Cardiac septum (tissue), 1 donor: Measurements from ENCODE around the gene HMCN2. TPM values are rescaled to one million over a fixed set of nuclear protein-coding genes. Genes with fewer than 3 reads are reported as not detected.
"Not testable (repeated sequence)": the region's sequence is repeated elsewhere in the genome, so short reads cannot be mapped to it uniquely, and the experiment has no call there.

Source experiments
- DNase-seq: peaks from one replicate; pipeline ENCODE4 v3.0.0-alpha.2; 2020; ENCODE audit warnings: low spot score
- intact Hi-C: fragments of 100-400 bp; cut with DNase I; formaldehyde crosslinking; loops from one replicate; pipeline ENCODE4 v1.14.0; 2022
- total RNA-seq: library from RNA; stranded (reverse); fragmentation: NEBNext Ultra II Directional; extraction: Animal tissue kit (Norgen Biotek cat#: 25700); gene quantifications from one replicate; pipeline ENCODE4 v1.2.1, GENCODE V29; 2021
- donor health status: DM: no; HTN: no; CAD: no.

The HMCN2 gene
- total RNA-seq, 1 donor from 2014 or later, result 5.3 TPM

- no peak for DNase-seq
Measured at GRCh38 chr9:130431536-130432303, 166.2 kb downstream of the HMCN2 start.

DNA sequence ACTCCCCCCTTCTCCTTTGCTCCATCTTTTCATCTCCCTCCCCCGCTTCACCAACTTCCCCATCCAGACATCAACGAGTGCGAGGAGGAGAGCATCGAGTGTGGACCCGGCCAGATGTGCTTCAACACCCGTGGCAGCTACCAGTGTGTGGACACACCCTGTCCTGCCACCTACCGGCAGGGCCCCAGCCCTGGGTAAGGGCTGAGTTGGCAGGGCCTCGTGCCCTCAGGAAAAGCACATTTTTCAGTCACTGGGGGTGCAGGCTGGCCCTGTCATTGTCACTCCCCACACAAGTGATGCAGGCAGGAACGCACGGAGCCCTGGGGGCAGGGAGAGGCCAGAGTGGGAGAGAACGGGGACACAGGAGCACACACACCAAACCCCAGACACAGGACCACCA, 166.8 kb downstream of the HMCN2 start:
- DNase-seq, result no peak
- intact Hi-C loops, result no loop called here

More at GRCh38 chr9:130431536-130432303, 166.2 kb downstream of the HMCN2 start:
- intact Hi-C loops, result no loop called here

GRCh38 chr9:130432796-130433167, 167.2 kb downstream of the HMCN2 start:
- intact Hi-C loops, result no loop called here
- no peak for DNase-seq

DNA sequence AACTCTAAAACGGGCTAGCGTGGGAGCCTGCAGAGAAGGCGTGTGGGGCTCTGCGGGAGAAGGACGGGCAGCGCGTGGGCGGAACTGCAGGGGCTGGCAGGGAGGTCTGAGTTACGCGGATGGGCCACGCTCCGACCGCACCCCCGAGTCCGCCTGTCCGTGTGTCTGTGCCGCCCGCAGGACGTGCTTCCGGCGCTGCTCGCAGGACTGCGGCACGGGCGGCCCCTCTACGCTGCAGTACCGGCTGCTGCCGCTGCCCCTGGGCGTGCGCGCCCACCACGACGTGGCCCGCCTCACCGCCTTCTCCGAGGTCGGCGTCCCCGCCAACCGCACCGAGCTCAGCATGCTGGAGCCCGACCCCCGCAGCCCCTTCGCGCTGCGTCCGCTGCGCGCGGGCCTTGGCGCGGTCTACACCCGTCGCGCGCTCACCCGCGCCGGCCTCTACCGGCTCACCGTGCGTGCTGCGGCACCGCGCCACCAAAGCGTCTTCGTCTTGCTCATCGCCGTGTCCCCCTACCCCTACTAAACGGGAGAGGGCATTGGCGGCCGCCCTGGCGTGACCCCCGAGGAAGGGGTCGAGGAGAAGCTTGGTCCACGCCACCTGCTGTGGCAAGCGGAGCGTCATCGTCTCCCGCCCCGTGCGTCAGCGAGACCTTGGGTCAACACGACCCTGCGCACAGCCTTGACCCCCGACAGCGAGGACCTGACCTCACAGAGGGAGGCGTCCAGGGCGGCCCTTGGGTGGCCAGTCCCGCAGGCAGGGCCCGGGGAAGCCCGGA, 167.8 kb downstream of the HMCN2 start:
- intact Hi-C loops, result no loop called here
- no peak for DNase-seq

GRCh38 chr9:130433947-130434262, 168.3 kb downstream of the HMCN2 start:
- DNase-seq, result no peak
- intact Hi-C loops, result no loop called here

GRCh38 chr9:130434656-130435055, 169.1 kb downstream of the HMCN2 start:
- intact Hi-C loops, DNase-seq: not testable (repeated sequence)

DNA sequence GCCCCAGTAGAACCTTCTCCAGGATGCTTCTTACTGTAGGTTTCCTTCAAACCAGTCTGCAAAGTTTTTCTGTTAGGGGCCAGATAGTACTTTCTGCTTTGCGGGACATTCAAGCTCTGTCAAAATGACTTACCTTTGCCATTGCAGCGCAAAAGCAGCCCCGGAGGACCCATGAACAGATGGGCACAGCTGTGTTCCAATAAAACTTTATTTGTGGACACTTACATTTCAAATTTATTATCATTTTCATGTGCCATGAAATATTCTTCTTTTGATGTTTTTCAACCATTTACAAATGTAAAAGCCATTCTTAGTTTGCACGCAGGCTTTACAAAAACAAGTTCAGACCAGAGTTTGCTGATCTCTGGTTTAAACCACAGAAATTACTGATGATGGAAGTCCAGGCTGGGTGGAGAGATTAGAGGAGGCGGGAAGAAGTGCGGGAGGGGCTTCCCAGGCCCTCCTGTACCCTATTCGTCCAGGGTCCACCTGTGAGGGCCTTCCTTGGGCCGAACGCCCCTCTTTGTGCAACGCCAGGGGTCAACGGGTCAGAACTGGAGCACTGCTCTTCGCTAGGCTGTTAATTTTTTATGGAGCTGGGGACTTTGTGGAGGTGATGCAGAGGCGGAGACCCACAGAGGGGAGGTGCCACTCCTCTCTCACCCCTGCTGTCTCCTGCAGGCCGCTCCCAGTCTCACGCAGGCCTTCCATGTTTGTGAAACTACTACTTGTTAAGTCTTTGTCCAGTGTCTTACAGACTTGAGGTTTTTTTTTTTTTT, 171.6 kb downstream of the HMCN2 start:
- intact Hi-C loops, result no loop called here
- no peak for DNase-seq

- no peak for DNase-seq
Measured at GRCh38 chr9:130438382-130438981, 172.9 kb downstream of the HMCN2 start.

DNA sequence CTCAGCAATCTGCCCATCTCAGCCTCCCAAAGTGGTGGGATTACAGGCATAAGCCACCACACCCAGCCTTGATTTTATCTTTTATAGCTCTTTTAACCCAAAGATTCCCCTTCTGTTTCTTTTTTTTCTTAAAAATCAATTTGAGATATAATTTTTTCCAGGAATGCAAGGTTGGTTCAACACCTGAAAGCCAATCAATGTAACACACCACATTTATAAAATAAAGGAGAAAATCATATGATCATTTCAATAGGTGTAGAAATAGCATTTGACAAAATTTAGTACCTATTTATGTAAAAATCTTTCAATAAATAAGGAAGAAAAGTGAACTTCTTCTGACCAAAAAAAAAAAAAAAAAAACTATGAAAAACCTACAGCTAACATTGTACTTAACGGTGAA, 175.5 kb downstream of the HMCN2 start:
- no peak for DNase-seq
- intact Hi-C loops, result no loop called here

More at GRCh38 chr9:130438382-130438981, 172.9 kb downstream of the HMCN2 start:
- intact Hi-C loops, result no loop called here

DNA sequence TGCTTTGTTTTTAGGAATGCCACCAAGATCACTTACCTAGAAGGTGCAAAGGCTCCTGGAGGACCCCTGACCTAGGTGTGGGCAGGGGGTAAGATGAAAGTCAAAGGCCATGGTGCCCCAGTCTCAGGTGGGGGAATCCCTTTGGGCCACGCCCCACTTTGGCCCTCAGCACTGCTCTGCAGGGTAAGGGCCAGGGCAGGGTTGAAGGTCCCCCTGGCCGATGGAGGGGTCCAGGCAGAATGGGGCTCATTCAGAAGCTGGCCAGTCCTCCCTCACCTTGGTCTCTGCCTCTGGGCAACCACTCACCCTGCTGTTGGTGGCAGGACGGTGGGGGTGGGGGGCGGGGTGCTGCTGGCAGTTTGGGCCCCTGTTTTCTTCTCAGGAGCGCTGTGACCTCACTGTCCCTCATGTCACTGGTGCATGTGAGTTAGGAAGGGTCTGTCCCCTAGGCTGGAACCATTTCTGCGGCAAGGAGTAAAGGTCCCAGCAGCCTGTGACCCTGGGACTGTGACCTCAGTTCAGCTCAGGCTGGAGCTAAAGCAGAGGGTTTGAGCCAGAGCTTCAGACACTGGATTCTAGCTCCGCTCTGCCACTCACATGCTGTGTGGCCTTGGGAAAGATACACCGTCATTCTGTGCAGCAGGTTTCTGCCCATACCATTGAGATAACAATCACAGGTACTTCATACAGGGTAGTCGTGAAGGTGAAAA, 177.3 kb downstream of the HMCN2 start:
- no peak for DNase-seq
- intact Hi-C loops, result no loop called here

- DNase-seq, result no peak
- intact Hi-C loops, result no loop called here
Measured at GRCh38 chr9:130443456-130443801, 177.9 kb downstream of the HMCN2 start.

DNA sequence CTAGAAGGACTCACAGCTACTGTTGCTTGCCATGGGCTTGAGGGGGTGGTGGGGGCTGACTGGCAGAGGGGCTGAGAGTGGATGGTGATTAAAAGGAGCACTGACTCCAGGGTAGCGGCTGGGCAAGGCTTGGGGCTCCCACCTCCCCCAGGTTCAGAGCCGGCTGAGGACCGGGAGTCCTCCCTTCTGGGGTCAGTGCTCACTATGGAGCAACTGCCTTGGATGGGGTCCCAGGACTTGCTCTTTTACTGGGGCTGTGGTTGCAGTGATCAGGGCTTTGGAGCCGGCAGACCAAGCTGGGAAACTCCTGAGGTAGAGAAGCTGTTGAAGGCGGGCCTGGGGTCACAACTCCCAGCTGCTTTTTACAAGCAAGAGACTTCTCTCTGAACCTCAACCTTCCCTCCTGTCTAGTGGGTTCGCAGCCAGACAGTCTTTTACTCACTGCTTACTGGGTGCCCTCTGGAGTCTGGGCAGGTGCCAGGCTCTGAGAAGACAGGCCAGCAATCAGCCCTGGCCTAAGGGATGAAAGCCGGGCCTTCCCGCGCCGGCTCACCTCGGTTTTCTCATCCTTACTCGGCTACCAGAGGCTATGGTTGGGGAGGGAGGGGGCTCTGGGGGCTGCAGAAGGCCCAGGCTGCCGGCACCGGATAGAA, 178.4 kb downstream of the HMCN2 start:
- intact Hi-C loops, result loop anchor here (2.0 kb wide), 1 partner anchor 17 kb away; no protein-coding TSS in a partner anchor
- no peak for DNase-seq

DNA sequence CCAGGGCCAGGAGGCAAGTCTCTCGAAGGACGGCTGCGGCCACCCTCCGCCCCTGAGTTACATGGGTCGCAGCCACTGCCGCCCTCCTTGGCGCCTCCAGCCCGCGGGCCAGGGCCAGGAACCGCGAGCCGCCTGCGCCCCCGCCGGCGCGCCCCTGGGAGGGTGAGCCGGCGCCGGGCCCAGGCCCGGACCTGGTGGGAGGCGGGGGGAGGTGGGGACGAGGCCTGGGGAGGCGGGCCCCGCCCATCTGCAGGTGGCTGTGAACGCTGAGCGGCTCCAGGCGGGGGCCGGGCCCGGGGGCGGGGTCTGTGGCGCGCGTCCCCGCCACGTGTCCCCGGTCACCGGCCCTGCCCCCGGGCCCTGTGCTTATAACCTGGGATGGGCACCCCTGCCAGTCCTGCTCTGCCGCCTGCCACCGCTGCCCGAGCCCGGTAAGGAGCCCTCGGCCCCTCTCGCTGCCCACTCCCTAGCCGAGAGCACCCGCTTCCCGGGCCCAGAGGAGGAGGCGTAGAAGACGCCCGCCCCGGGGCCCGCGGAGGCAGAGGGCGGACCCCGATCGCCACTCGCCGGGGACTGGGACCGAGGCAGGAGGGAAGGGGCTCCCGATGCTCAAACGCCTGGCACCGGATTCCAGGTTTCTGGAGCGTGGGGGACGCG, 179.1 kb downstream of the HMCN2 start, which contains the start of gene ASS1:
Gene ASS1 (plus strand): TSS at position 397 of the 657 bp plus-strand sequence. CDS start 7,268 bp downstream, outside the sequence.
- peak; percentile 86 for DNase-seq
- intact Hi-C loops, result loop anchor here (2.0 kb wide), 1 partner anchor 18 kb away; no protein-coding TSS in a partner anchor

- intact Hi-C loops, result loop anchor here (2.0 kb wide), 1 partner anchor 19 kb away; no protein-coding TSS in a partner anchor
- peak; percentile 88 for DNase-seq
Measured at GRCh38 chr9:130445268-130445983, 179.9 kb downstream of the HMCN2 start.

DNA sequence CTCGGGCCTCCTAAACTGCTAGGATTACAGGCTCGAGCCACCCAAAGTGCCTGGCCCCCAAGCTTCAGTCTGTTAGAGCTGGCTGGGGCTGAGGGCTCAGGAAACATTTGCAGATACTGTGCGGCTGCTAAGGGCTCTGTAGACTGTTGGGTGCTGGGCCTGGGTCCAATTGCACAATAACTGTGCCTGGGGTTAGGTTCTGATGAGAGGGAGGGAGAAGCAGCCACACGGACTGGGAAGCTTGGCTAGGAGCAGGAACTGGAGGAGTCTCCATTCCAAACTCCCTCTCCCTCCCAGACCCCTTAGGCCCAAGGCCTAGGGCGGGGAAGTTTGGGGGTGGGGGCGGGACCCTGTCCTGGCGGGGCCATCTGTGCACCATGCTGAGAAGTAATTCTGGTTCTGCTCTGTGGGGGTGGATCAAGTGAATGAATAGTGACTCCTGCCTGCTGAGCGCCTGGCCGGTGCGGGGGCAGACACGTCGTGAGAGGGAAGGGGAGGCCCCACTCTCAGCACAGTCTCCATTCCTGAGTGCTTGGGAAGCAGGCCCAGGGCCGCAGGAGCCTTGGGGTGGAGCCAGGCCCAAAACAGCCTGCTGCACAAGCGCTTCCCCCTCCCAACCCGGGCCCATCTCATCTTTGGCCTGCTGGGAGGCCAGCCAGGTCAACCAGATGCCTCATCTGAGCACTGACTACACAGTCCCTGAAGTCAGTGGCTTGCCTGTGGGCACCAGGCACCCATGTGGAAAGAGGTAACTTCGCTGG, 180.7 kb downstream of the HMCN2 start:
- peak; percentile 92 for DNase-seq
- intact Hi-C loops, result no loop called here

GRCh38 chr9:130447193-130447816, 181.7 kb downstream of the HMCN2 start:
- intact Hi-C loops, result no loop called here
- no peak for DNase-seq
